SK-N-SH treated with all-trans-retinoic acid at 6 μM for 48 hours (cell line): Measurements from ENCODE around the gene TMC8.

ENCODE experiments used
- BACH2 ChIP-seq: fragments of 250-450 bp; sonication (Bioruptor Pico); IDR thresholded peaks from 2 replicates; pipeline ENCODE4 v1.9.0; 2021; ENCODE audit warnings: mild to moderate bottlenecking, borderline replicate concordance
- CSDC2 ChIP-seq: fragments of 250-450 bp; sonication (Bioruptor Pico); IDR thresholded peaks from 2 replicates; pipeline ENCODE4 v1.5.0; 2020; ENCODE audit warnings: mild to moderate bottlenecking, moderate library complexity
- ESRRG ChIP-seq: fragments of 250-450 bp; sonication (Bioruptor Pico); IDR thresholded peaks from 2 replicates; pipeline ENCODE4 v1.6.1; 2021; ENCODE audit warnings: mild to moderate bottlenecking
- OSR1 ChIP-seq: fragments of 250-450 bp; sonication (Bioruptor Pico); IDR thresholded peaks from 2 replicates; pipeline ENCODE4 v1.8.0; 2022; ENCODE audit warnings: moderate library complexity, mild to moderate bottlenecking, inconsistent platforms
- PATZ1 ChIP-seq: fragments of 250-450 bp; sonication (Bioruptor Pico); IDR thresholded peaks from 2 replicates; pipeline ENCODE4 v1.8.0; 2020; ENCODE audit warnings: mild to moderate bottlenecking, moderate library complexity, borderline replicate concordance
- PPARA ChIP-seq: fragments of 250-450 bp; sonication (Bioruptor Pico); IDR thresholded peaks from 2 replicates; pipeline ENCODE4 v1.5.0; 2020; ENCODE audit warnings: mild to moderate bottlenecking, borderline replicate concordance
- SNAI2 ChIP-seq: fragments of 250-450 bp; sonication (Bioruptor Pico); IDR thresholded peaks from 2 replicates; pipeline ENCODE4 v1.5.0; 2020; ENCODE audit warnings: mild to moderate bottlenecking, moderate library complexity
- TCF4 ChIP-seq: fragments of 250-450 bp; sonication (Bioruptor Pico); IDR thresholded peaks from 2 replicates; pipeline ENCODE4 v1.8.0; 2021; ENCODE audit warnings: mild to moderate bottlenecking, moderate library complexity, borderline replicate concordance
- TOX ChIP-seq: fragments of 250-450 bp; sonication (Bioruptor Pico); IDR thresholded peaks from 2 replicates; pipeline ENCODE4 v1.8.0; 2021; ENCODE audit warnings: mild to moderate bottlenecking, moderate library complexity, borderline replicate concordance
- ZFP30 ChIP-seq: fragments of 450-650 bp; formaldehyde crosslinking; IDR thresholded peaks from 2 replicates; pipeline ENCODE4 v1.5.0; 2022; ENCODE audit warnings: mild to moderate bottlenecking, moderate library complexity
- ZNF565 ChIP-seq: fragments of 450-650 bp; formaldehyde crosslinking; conservative IDR thresholded peaks from 2 replicates; pipeline ENCODE4 v1.5.0; 2020; ENCODE audit warnings: low read depth, mild to moderate bottlenecking, moderate library complexity
- ZNF70 ChIP-seq: fragments of 450-650 bp; formaldehyde crosslinking; IDR thresholded peaks from 2 replicates; pipeline ENCODE4 v1.5.0; 2020; ENCODE audit warnings: mild to moderate bottlenecking, moderate library complexity
- TF ChIP-seq, protein P1 (sequence below): fragments of 250-450 bp; sonication (Bioruptor Pico); IDR thresholded peaks from 2 replicates; pipeline ENCODE4 v1.5.1; 2020; ENCODE audit warnings: low read depth, mild to moderate bottlenecking, moderate library complexity
- TF ChIP-seq, protein P2 (sequence below): fragments of 250-450 bp; sonication (Bioruptor Pico); IDR thresholded peaks from 2 replicates; pipeline ENCODE4 v1.5.1; 2021; ENCODE audit warnings: mild to moderate bottlenecking, moderate library complexity

- no peak for TF ChIP-seq PPARA (CRISPR knock-in tag)
- TF ChIP-seq, protein P1, sequence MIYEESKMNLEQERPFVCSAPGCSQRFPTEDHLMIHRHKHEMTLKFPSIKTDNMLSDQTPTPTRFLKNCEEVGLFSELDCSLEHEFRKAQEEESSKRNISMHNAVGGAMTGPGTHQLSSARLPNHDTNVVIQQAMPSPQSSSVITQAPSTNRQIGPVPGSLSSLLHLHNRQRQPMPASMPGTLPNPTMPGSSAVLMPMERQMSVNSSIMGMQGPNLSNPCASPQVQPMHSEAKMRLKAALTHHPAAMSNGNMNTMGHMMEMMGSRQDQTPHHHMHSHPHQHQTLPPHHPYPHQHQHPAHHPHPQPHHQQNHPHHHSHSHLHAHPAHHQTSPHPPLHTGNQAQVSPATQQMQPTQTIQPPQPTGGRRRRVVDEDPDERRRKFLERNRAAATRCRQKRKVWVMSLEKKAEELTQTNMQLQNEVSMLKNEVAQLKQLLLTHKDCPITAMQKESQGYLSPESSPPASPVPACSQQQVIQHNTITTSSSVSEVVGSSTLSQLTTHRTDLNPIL (CRISPR knock-in tag) = no peak
- TF ChIP-seq ZFP30 (CRISPR knock-in tag) = no peak
- TF ChIP-seq ESRRG = no peak
- TF ChIP-seq, protein P2, sequence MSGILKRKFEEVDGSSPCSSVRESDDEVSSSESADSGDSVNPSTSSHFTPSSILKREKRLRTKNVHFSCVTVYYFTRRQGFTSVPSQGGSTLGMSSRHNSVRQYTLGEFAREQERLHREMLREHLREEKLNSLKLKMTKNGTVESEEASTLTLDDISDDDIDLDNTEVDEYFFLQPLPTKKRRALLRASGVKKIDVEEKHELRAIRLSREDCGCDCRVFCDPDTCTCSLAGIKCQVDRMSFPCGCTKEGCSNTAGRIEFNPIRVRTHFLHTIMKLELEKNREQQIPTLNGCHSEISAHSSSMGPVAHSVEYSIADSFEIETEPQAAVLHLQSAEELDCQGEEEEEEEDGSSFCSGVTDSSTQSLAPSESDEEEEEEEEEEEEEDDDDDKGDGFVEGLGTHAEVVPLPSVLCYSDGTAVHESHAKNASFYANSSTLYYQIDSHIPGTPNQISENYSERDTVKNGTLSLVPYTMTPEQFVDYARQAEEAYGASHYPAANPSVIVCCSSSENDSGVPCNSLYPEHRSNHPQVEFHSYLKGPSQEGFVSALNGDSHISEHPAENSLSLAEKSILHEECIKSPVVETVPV = no peak
- TF ChIP-seq BACH2 (CRISPR knock-in tag) = no peak
- no peak for TF ChIP-seq OSR1 (CRISPR knock-in tag)
- no peak for TF ChIP-seq CSDC2 (CRISPR knock-in tag)
- TF ChIP-seq TOX (CRISPR knock-in tag) = no peak
- no peak for TF ChIP-seq TCF4 (CRISPR knock-in tag)
- no peak for TF ChIP-seq ZNF565 (CRISPR knock-in tag)
- TF ChIP-seq ZNF70 (CRISPR knock-in tag) = no peak
- no peak for TF ChIP-seq PATZ1
- TF ChIP-seq SNAI2 (CRISPR knock-in tag) = no peak
Measured at GRCh38 chr17:78123258-78123929, 7.2 kb upstream of the TMC8 start.
